ENCODE data around the gene HSPA12B. TPM values are rescaled to one million over a fixed set of nuclear protein-coding genes. Genes with fewer than 3 reads are reported as not detected.

HSPA12B gene
- polyA plus RNA-seq, 1 of the 3 experiments (the other 2 are of a cell fraction) = 0.46 TPM

GRCh38 chr20:3771552-3772058 is 39.1 kb downstream of the HSPA12B start:
- POLR2A ChIA-PET = no interaction called here
- 82% methylated on average over 7 of the region's 7 CpGs for WGBS (ENCODE audit: low lambda C conversion rate)
- CTCF ChIA-PET = interaction anchor here (0.9 to 4.3 kb wide), 5 partner anchors 10 to 97 kb away, joined by 3 to 47 read pairs (median 5); partner anchors contain the start of gene SPEF1
- TF ChIP-seq FOSL2 (IDR thresholded peaks at IDR 0.05; ENCODE audit: borderline replicate concordance, low read depth) = no peak
- TF ChIP-seq RFX5 (IDR thresholded peaks at IDR 0.05; ENCODE audit: low read length) = no peak
- TF ChIP-seq TCF12 (IDR thresholded peaks at IDR 0.05) = no peak
- no peak for TF ChIP-seq GABPA (IDR thresholded peaks at IDR 0.05; ENCODE audit: low read depth)
- no peak for TF ChIP-seq EZH2phosphoT487 (IDR thresholded peaks at IDR 0.05; ENCODE audit: borderline replicate concordance, low read depth)
- TF ChIP-seq MEF2A (IDR thresholded peaks at IDR 0.05; ENCODE audit: borderline replicate concordance, low read depth) = no peak
- TF ChIP-seq ELF1 (IDR thresholded peaks at IDR 0.05) = no peak
- no peak for TF ChIP-seq EP300 (IDR thresholded peaks at IDR 0.05; ENCODE audit: borderline replicate concordance in 1 of 2, low read depth in 1 of 2, low read length in 1 of 2)
- TF ChIP-seq CTCF (IDR thresholded peaks at IDR 0.05) = no peak
- no peak for TF ChIP-seq CHD2 (IDR thresholded peaks at IDR 0.05; ENCODE audit: low read length, partially characterized antibody)
- no peak for TF ChIP-seq IRF3 (IDR thresholded peaks at IDR 0.05; ENCODE audit: low read depth, low read length)
- no peak for TF ChIP-seq NFIC (IDR thresholded peaks at IDR 0.05; ENCODE audit: borderline replicate concordance)
- no peak for TF ChIP-seq SIN3A (IDR thresholded peaks at IDR 0.05; ENCODE audit: borderline replicate concordance, low read depth, low read length)
- no peak for TF ChIP-seq JUND (IDR thresholded peaks at IDR 0.05)
- no peak for TF ChIP-seq RAD21 (IDR thresholded peaks at IDR 0.05; ENCODE audit: low read length)
- no peak for TF ChIP-seq TEAD4 (IDR thresholded peaks at IDR 0.05; ENCODE audit: borderline replicate concordance, insufficient read depth)
- no peaks in the 10 kb centered on the region for H4K20me1 ChIP-seq (ENCODE audit: insufficient read depth)
- no peaks in the 10 kb centered on the region for H3K27me3 ChIP-seq (ENCODE audit: insufficient read depth)
- peaks cover 4 to 11% of the 10 kb centered on the region in 2 experiments; a peak in 2 of 4 replicates for H3K4me1 ChIP-seq (ENCODE audit: control insufficient read depth in 1 of 2, insufficient read depth in 2 of 2, low read depth in 1 of 2, low read length in 1 of 2)
- no peaks in the 10 kb centered on the region for H3K36me3 ChIP-seq (replicated peaks in 1 of 2; ENCODE audit: control insufficient read depth in 1 of 2, insufficient read depth in 2 of 2, low read length in 1 of 2)
- peaks cover 9% of the 10 kb centered on the region; the same call in 1 of the 2 replicates for H3K79me2 ChIP-seq (ENCODE audit: insufficient read depth)
- no peak overlapping the region for H3K27ac ChIP-seq (ENCODE audit: low read depth in 2 of 2, low read length in 1 of 2)
- H2AFZ ChIP-seq (ENCODE audit: low read depth) = no peak overlapping the region
- H3K9me2 ChIP-seq = no peaks in the 10 kb centered on the region
- no peak overlapping the region for H3K9ac ChIP-seq
- H3K9me3 ChIP-seq = no peaks in the 10 kb centered on the region
- H3K4me3 ChIP-seq (ENCODE audit: low read depth in 2 of 2, low read length in 1 of 2) = no peak overlapping the region
- H3F3A ChIP-seq (replicated peaks; ENCODE audit: insufficient read depth) = peaks cover 17% of the 10 kb centered on the region
- no peak overlapping the region for H3K4me2 ChIP-seq
- DNase-seq = no peak
